H4 (cell line): ENCODE data around the gene LMF2. TPM values are rescaled to one million over a fixed set of nuclear protein-coding genes. Genes with fewer than 3 reads are reported as not detected.

Source experiments
- DNase-seq: peaks from one replicate; pipeline ENCODE4 v3.0.0-alpha.2; 2015; ENCODE audit warnings: low spot score
- total RNA-seq: library from RNA; depleted of rRNA; stranded (reverse); fragments of >200 nt; shearing (Covaris generic); gene quantifications from 2 replicates; pipeline ENCODE4 v1.2.3, GENCODE V29; 2014

The LMF2 gene
- total RNA-seq, 1 experiment from 2014 or later = 9.4 TPM

GRCh38 chr22:50482107-50483074 is 25.1 kb downstream of the LMF2 start:
- no peak for DNase-seq

GRCh38 chr22:50481440-50482106 is 25.9 kb downstream of the LMF2 start, which contains the start of gene ADM2:
TSS of gene ADM2 (plus strand) at chr22:50481543. CDS start at chr22:50481848, 305 bp downstream.
- no peak for DNase-seq

- DNase-seq = no peak
Measured at GRCh38 chr22:50481045-50481439, 26.5 kb downstream of the LMF2 start.

GRCh38 chr22:50479721-50480120 is 27.8 kb downstream of the LMF2 start:
- DNase-seq = no peak

GRCh38 chr22:50477923-50478322 is 29.6 kb downstream of the LMF2 start:
- DNase-seq = no peak

- DNase-seq = no peak
Measured at GRCh38 chr22:50476868-50477267, 30.6 kb downstream of the LMF2 start.

- no peak for DNase-seq
Measured at GRCh38 chr22:50475652-50476002, 31.9 kb downstream of the LMF2 start.

GRCh38 chr22:50474710-50475651 is 32.5 kb downstream of the LMF2 start, which contains the start of gene SBF1:
TSS of gene SBF1 (minus strand) at chr22:50475035. CDS start at chr22:50474840, 195 bp downstream.
- DNase-seq = peak; percentile 77

- DNase-seq = peak; percentile 36
Measured at GRCh38 chr22:50473855-50474671, 33.4 kb downstream of the LMF2 start.

- no peak for DNase-seq
Measured at GRCh38 chr22:50473088-50473487, 34.4 kb downstream of the LMF2 start.

- no peak for DNase-seq
Measured at GRCh38 chr22:50471962-50472361, 35.5 kb downstream of the LMF2 start.

- DNase-seq = no peak
Measured at GRCh38 chr22:50471197-50471847, 36.2 kb downstream of the LMF2 start.

- no peak for DNase-seq
Measured at GRCh38 chr22:50470491-50470890, 37.0 kb downstream of the LMF2 start.

- peak; percentile 84 for DNase-seq
Measured at GRCh38 chr22:50469377-50470305, 37.9 kb downstream of the LMF2 start.

GRCh38 chr22:50468626-50469025 is 38.9 kb downstream of the LMF2 start:
- no peak for DNase-seq

GRCh38 chr22:50467773-50468440 is 39.6 kb downstream of the LMF2 start:
- no peak for DNase-seq

GRCh38 chr22:50467341-50467740 is 40.2 kb downstream of the LMF2 start:
- DNase-seq = no peak
